ENCODE measurements around the gene ANKRD9.

DNA sequence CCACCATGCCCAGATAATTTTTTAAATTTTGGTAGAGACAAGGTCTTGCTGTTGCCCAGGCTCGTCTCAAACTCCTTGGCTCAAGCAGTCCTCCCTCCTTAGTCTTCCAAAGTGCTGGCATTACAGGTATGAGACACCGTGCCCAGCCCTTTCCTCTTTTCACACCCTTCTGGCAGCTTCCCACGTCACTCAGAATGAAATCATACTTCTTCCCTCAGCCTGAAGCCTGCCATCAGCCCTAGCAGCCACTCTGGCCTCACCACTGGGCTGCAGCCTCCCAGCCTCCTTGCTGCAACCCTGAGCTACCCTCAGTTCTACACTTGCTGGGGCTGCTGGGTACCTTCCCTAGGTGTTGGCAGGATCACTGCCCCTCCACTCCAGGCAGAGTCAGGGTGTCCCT, 18.2 kb downstream of the ANKRD9 start:
- TF ChIP-seq CTCF (conservative IDR thresholded peaks at IDR 0.05; ENCODE audit: low read depth in 2 of 2) (no peak), REST (IDR thresholded peaks at IDR 0.05; ENCODE audit: unreplicated experiment) (no peak), POLR2AphosphoS5 (IDR thresholded peaks at IDR 0.05; ENCODE audit: low read depth) (no peak)

Measured in GM23338 (cell line).